ENCODE measurements around the gene STOML1. TPM values are rescaled to one million over a fixed set of nuclear protein-coding genes. Genes with fewer than 3 reads are reported as not detected.
"Not testable (repeated sequence)": the region's sequence is repeated elsewhere in the genome, so short reads cannot be mapped to it uniquely, and the experiment has no call there.

The STOML1 gene
- total RNA-seq, 1 experiment from 2014 or later, result 19.9 TPM

- no peak for DNase-seq (ENCODE audit: low read depth)
These were observed 43.7 kb downstream of the STOML1 start for GRCh38 chr15:73948396-73948795.

- no peak for DNase-seq (ENCODE audit: low read depth)
These were observed 44.4 kb downstream of the STOML1 start for GRCh38 chr15:73947651-73948050.

- no peak for DNase-seq (ENCODE audit: low read depth)
These were observed 45.2 kb downstream of the STOML1 start for GRCh38 chr15:73946795-73947370.

GRCh38 chr15:73946046-73946721 lies 45.9 kb downstream of the STOML1 start:
- no peak for DNase-seq (ENCODE audit: low read depth)

- DNase-seq (ENCODE audit: low read depth), result no peak
These were observed 47.0 kb downstream of the STOML1 start for GRCh38 chr15:73945130-73945508.

GRCh38 chr15:73944161-73945129 lies 47.6 kb downstream of the STOML1 start:
- DNase-seq (ENCODE audit: low read depth), result no peak

- no peak for DNase-seq (ENCODE audit: low read depth)
These were observed 49.3 kb downstream of the STOML1 start for GRCh38 chr15:73942751-73943270.

- peak; percentile 56 for DNase-seq (ENCODE audit: low read depth)
These were observed 50.0 kb downstream of the STOML1 start for GRCh38 chr15:73941871-73942635.

GRCh38 chr15:73941449-73941848 lies 50.6 kb downstream of the STOML1 start:
- no peak for DNase-seq (ENCODE audit: low read depth)

GRCh38 chr15:73941044-73941443 lies 51.1 kb downstream of the STOML1 start:
- DNase-seq (ENCODE audit: low read depth), result peak; percentile 88

- DNase-seq (ENCODE audit: low read depth), result peak; percentile 38
These were observed 51.8 kb downstream of the STOML1 start for GRCh38 chr15:73940061-73940981.

- DNase-seq (ENCODE audit: low read depth), result no peak
These were observed 53.0 kb downstream of the STOML1 start for GRCh38 chr15:73939138-73939537.

- not testable (repeated sequence) for DNase-seq (ENCODE audit: low read depth)
These were observed 53.6 kb downstream of the STOML1 start for GRCh38 chr15:73938516-73938915.

GRCh38 chr15:73937726-73938125 lies 54.4 kb downstream of the STOML1 start:
- DNase-seq (ENCODE audit: low read depth), result no peak

- DNase-seq (ENCODE audit: low read depth), result no peak
These were observed 54.8 kb downstream of the STOML1 start for GRCh38 chr15:73937296-73937695.

GRCh38 chr15:73936588-73937290 lies 55.4 kb downstream of the STOML1 start:
- no peak for DNase-seq (ENCODE audit: low read depth)

- DNase-seq (ENCODE audit: low read depth), result no peak
These were observed 55.9 kb downstream of the STOML1 start for GRCh38 chr15:73936181-73936580.

GRCh38 chr15:73935547-73935946 lies 56.5 kb downstream of the STOML1 start:
- no peak for DNase-seq (ENCODE audit: low read depth)

GRCh38 chr15:73934281-73934680 lies 57.8 kb downstream of the STOML1 start:
- DNase-seq (ENCODE audit: low read depth), result no peak
